Activated CD8-positive, alpha-beta memory T cell treated with anti-CD3 and anti-CD28 coated beads for 1 hour (primary cell): ENCODE data around the gene MYH16.
A peak's percentile ranks its signal among the peaks of the same experiment; 100 is the strongest.
"Not testable (repeated sequence)": the region's sequence is repeated elsewhere in the genome, so short reads cannot be mapped to it uniquely, and the experiment has no call there.

Source experiments
- DNase-seq, 2 donors: peaks; one replicate each; pipeline ENCODE4 v3.0.0-alpha.2; 2020; ENCODE audit warnings: low read depth in 1 of 2; ENCODE audit errors: extremely low read depth in 1 of 2

Gene MYH16

DNA sequence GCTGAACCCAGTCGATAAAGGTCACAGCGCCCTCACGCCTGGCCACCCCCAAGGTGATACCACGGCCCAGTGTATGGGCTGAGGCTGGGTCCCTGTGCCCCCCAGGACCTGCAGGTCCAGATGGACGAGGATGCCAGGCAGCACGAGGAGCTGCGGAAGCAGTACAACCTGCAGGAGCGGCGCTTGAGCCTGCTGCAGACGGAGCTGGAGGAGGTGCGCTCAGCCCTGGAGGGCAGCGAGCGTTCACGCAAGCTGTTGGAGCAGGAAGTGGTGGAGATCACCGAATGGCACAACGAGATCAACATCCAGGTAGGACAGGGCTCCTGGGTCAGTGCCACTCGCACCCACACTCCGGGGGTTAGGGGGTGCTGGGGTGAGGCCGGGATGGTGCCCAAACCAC, 28.9 kb downstream of the MYH16 start:
- DNase-seq = no peak

DNA sequence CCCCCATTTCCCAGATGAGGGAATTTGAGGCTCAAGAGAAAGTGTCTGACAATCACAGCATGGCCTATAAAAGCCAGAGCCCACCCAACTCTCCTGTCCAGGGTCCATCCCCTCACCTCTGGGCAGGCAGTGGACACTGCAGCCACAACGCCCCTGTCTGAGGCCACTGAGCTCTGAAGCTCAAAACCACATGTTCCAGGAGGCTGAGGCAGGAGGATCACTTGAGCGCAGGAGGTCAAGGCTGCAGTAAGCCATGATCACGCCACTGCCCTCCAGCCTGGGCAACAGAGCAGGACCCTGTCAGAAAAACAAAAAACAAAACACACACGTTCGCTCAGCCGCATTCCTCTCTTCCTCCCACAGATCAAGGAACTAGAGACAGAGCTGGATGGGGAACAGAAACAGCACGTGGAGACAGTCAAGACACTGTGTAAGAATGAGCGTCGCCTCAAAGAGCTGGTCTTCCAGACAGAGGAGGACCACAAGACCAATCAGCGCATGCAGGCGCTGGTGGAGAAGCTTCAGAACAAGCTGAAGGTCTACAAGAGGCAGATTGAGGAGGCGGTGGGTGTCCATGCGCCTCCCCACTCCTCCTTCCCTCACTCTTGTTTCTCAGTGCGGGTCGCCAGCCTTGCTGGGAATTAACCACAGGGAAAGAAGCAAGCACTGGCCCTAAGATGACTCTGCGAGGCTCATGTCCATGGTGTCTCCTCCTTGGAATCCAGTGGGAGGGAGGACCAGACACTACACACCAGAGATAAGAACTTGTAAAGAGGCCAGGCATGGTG, 33.0 kb downstream of the MYH16 start:
- DNase-seq = no peak

DNA sequence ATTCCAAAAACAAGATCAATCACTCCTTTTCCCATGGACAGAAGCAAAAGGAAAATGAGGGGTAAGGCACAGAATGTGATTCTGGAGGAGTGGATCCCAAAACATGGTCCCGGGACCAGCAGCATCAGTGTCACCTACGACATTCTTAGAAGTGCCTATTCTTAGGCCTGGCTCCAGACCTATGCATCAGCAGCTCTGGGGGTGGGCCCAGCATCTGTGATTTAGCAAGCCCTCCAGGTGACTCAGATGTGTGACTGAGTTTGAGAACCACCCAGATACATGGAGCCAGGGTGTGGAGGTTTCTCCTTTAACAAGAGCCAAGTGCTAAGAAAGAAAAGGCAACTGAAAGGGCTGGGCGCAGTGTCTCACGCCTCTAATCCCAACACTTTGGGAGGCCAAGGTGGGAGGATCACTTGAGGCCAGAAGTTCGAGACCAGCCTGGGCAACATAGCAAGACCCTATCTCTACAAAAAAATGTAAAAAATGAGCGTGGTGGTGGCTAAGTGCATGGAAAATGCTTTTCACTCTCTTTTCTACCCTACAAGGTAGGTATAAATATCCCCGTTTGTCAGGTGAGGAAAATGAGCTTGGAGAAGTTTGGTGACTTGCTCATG, 35.9 kb downstream of the MYH16 start:
- DNase-seq = no peak

DNA sequence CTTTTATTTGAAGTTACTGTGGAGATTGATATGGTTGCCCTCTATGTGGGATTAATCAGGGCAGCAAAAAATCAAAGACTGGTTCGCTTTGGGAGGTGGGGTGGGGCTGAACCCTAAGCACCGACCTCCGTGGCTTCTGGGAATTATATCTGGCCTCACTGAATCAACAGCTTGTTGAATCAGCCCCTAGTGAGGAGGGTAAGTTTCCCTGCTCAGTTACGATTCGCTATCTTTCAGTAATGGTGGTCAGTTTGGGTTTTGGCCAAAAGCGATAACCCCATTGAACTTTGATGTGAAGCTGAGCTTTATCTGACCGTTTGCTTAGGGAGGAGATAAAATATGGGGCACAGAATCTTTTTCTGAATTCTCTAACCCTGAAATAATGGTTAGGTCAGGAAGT, 36.5 kb downstream of the MYH16 start:
- no peak for DNase-seq

DNA sequence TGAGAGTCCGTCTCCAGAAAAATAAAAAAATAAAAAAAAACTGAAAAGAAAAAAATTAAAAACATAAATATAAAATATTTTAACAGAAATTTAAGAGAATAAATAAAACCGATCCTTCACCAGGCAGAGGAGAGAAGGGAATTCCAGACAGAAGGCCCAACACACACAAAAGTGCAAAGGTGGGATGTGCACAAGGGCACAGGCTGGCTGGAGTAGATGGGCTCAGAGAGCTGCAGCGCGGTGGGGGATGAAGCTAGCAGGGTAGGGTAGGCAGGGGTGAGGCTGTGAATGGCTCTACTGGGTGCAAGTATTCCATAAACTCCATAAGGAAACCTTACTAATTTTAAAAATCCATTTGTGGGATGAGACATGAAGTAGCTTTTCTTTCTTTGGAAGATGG, 37.4 kb downstream of the MYH16 start:
- no peak for DNase-seq

DNA sequence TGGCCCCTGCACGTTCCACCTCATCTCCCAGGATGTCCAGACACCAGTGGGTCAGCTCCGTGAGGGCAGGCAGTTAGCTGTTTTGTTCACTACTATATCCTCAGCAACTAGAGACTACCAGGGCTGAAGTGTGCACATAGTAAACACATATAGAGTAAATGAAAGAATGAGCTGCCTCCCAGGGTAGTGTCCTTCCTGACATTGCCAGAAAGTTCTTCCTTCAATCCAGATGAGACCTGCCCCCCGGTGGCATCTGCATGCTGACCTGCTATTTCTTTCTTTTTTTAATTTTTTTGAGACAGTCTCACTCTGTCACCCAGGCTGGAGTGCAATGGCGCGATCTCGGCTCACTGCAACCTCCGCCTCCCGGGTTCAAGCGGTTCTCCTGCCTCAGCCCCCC, 39.1 kb downstream of the MYH16 start:
- DNase-seq = no peak

DNA sequence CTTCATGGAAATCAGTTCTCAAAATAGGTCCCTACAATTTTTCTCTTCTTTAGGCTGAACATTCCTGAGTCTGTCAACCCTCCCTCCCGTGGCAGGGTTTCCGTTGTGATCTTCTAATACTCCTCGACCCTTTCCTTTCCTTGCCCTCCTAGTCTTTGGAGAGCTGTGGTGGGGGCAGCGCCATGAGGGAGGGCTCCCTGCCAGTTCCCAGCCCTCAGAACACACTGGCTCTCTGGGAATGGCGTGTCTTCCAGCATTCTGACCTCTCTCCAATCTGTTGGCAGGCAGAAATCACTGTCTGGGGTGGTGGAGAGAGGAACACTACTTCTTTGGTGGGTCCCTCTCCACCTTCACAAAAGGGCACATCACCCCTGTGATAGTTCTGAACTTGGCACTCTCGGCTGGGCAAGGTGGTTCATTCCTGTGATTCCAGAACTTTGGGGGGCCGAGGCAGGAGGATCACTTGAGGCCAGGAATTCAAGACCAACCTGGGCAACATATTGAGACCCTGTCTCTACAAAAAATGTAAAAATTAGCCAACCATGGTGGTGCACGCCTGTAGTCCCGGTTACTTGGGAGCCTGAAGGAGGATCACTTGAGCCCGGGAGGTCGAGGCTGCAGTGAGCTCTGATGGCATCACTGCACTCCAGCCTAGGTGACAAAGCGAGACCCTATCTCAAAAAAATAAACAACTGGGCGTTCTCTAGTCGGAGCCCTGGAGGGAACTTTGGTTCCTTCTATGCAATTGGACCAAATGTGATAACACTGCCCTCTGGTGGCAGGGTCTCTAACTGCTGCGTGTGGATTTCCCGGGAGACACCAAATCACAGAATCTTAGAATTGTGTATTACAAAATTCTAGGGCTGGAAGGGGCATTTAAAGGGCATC, 39.9 kb downstream of the MYH16 start:
- peak; percentile 27 to 62 for DNase-seq

DNA sequence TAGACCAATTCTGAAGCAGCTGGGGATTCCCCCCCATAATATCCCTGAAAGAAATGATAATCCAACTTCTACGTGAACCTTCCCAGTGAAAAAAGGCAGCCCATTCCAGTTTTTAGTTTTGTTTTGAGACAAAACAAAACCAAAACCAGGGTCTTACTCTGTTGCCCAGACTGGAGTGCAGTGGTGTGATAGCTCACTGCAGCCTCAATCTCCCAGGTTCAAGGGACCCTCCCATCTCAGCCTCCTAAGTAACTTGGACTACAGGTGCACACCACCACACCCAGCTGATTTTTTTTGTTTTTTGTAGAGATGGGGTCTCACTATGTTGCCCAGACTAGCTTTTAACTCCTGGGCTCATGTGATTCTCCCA, 40.5 kb downstream of the MYH16 start:
- DNase-seq = no peak

DNA sequence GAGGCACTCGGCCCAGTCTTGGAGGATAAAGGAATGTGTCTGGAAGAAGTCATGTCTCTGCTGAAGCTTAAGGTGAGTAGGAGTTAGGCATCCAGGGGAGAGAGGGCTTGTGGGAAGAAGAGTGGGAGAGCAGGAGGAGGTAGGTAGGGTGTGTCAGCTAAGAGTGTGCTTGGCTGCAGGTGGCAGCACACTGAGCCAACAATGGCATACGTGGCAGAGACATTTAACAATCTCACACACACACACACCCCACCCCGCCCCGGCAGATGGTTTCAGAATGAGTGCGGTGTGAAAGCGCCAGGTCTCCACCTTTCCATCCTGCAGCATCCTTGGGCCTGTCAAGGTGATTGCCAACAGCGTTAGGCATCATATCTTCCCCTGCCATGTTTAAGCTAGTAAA, 41.9 kb downstream of the MYH16 start:
- DNase-seq = no peak

DNA sequence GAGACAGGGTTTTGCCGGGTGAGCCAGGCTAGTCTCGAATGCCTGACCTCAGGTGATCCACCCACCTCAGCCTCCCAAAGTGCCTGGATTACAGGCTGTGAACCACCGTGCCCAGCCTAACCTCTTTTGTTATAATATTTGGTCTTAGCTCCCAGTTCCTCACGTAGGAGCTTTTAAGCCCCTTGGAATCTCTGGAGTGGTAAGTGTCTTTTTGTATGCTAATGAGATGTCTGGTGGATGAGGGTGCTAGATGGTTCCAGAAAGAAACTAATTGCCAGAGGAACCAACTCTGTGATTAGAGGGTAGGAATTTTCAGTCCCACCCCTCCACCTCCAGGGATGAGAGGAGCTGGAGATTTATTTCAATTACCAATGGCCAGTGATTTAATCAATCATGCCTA, 47.7 kb downstream of the MYH16 start:
- no peak for DNase-seq

DNA sequence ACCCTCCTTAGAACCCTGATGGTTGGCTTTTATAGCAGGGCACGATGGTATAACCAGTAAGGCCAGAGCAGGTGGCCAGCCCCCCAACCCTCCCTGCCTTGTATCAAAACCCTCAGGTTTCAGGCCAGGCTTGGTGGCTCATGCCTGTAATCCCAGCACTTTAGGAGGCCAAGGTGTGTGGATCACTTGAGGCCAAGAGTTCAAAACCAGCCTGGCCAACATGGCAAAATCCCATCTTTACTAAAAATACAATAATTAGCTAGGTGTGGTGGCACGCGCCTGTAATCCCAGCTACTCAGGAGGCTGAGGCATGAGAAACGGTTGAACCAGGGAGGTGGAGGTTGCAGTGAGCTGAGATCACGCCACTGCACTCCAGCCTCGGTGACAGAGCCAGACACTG, 50.0 kb downstream of the MYH16 start:
- DNase-seq = not testable (repeated sequence)

DNA sequence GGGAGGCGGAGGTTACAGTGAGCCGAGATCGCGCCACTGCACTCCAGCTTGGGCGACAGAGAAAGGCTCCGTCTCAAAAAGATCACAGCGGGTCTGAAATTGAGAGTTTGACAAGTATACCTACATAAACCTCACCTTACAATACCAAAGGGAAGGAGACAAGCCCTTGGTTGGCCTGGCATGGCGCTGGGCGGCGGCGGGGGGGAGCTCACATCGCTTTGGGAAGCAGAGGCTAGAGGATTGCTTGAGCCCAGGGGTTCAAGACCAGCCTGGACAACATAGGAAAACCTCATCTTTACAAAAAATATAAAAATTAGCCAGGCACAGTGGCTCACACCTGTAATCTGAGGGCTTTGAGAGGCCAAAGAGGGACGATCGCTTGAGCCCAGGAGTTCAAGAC, 51.9 kb downstream of the MYH16 start:
- DNase-seq = no peak

DNA sequence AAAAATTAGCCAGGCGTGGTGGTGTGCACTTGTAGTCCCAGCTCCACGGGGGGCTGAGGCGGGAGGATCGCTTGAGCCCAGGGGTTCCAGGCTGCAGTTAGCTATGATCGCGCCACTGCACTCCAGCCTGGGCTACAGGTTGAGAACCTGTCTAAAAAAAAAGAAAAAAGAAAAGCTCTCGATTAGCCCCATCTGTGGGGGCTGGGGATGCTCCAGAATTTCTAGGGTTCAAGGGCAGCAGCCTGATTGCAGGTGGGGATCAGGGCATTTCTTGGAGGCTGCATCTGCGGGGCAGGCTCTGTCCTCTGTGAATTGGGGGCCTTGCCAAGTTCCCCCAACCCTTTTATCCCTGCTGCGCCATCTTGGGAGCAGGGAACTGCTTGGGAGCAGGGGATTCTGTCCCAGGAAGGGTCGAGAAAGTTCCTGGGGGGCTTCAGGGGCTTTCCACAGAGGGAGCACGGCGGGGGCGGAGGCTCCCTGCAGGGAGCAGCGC, 52.4 kb downstream of the MYH16 start:
- no peak for DNase-seq

DNA sequence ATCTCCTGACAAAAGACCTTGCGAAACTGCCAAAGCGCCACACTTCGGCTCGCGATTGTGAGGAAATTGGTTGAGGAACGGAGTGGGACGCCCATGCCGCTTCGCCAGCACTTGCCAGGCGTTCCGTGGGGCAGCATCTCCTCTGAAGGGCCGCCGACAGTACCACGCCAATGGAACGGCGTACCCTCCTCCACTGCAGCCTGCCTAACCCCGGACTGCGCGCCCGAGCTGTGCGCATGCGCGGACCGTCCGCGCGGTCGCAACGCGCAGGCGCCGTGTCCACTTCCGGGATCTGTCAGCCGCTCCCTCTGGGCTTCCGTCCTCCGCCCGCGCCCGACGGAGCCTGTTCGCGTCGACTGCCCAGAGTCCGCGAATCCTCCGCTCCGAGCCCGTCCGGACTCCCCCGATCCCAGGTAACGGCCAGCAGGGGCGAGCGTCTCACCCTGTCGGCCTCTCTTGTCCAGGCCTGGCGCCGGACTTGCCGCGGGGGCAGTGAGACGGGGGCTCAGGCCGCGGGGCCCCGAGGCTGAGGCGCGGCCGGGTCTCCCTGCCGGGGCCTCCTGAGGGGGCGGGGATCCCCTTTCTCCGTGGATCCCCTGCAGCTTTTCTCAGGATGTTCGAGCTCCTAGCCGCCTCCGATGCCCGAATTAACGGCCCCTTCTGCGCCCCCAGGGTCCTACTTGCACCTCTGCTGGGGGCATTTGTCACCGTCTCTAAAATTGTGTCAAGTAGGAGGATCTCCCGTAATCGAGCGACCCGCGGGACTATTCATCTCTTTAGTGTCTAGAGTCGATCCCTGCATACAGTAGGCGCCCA, 53.2 kb downstream of the MYH16 start, which contains the start of gene ARPC1A:
Gene ARPC1A, plus strand, starts transcription at position 307 of the 816 bp plus-strand sequence. CDS start 7,456 bp downstream, outside the sequence.
- peak; percentile 63 to 87 for DNase-seq

DNA sequence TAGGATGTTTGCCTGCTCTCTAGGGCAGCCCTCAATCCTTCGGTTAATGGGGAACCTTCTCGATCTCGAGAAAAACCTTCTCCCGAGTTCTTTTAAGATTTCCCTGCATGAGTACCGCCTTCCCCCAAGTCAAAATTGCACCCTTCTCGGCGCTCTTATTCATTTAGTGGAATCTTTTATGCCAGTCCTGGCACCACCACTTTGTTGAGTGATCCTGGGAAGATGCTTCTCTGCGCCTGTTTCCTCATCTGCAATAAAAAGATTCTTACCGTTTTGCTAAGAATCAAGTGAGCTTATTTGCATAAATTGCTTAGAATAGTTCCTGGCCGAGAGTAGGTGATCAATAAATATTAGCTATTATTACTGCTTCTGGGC, 53.8 kb downstream of the MYH16 start:
- no peak for DNase-seq

DNA sequence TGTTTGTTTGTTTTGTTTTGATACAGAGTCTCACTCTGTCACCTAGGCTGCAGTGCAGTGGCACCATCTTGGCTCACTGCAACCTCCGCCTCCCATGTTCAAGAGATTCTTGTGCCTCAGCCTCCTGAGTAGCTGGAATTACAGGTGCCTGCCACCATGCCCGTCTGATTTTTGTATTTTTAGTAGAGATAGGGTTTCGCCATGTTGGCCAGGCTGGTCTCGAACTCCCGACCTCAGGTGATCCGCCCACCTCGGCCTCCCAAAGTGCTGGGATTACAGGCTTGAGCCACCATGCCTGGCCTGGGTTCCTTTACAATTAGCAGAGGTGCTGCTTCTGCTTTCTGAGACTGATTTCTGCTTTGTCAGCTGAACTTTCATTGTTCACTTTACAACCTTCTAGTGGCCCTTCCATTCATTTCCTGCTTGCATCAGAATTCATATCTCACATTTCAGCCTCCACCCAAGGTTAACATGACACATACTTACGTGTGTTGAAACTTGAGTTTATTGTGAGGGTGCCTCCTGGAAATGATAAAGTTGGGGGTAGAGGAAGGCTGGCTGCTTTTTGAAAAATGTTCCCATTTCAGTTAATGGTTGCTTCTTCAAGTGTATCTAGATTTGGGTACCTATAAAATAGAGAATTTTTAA, 57.8 kb downstream of the MYH16 start:
- not testable (repeated sequence) for DNase-seq

DNA sequence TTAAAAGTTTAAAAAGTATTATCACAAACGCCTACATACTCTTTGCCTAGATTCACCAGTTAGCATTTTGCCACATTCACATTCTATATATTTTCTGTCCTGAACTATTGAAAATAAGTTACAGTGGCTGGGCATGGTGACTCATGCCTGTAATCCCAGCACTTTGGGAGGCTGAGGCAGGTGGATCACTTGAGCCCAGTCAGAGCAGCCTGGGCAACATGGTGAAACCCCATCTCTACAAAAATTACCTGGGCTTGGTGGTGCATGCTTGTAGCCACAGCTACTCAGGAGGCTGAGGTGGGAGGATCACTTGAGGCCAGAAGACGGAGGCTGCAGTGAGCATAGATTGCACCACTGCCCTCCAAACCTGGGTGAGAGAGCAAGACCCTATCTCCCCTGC, 58.4 kb downstream of the MYH16 start:
- no peak for DNase-seq

DNA sequence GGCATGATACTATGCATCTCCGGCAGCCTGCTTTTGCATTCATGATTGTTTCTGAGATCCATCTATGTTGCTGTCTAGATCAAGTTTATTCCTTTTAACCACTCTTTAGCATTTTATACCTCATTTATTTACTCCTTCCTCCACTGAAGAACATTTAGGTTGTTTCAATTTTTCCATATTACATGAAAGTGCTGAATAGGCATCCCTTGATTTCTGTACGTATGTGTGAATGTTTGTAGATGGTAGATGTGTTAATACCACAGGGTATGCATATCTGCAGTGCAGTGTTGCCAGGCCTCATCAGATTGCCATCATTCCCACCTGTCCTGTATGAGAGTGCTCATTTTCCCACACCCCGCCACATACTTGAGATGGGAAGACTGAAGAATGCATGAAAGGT, 67.0 kb downstream of the MYH16 start:
- DNase-seq = no peak

DNA sequence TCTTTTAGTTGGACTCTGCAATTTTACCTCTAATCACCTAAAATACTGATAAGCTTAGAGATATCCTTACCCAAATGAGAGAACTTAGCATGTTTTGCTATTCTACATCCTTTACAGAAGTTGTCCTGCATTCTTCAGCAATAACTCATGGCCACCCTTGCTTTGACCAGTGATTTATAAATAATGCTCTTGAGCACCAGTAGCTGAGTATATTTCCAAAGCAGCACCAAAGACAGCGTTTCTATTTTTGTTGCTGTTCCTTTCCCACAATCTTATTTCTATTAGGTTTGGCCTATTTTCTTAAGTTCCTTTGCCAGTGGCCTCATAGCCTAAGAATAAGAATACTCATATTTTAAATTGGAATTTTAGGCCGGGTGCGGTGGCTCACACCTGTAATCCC, 68.0 kb downstream of the MYH16 start:
- DNase-seq = no peak

DNA sequence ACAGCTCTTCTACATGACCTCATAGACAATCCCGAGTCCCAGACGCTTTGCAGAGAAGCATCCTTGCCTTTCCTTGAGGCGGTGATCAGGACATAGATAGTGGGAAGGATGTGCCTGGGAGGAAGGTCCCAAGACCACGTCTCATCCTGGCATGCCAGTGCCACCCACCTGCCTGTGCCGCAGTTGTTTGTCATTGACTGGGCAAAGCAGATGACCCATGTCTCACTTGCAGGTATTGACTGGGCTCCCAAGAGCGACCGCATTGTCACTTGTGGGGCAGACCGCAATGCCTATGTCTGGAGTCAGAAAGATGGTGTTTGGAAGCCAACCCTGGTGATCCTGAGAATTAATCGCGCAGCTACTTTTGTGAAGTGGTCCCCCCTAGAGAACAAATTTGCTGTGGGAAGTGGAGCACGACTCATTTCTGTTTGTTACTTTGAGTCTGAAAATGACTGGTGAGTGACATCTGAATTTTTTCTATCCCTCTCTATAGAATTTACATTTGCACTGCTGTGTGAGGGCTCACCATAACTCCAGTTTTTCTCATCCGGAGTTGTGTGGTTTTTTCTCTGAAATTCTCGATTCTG, 71.5 kb downstream of the MYH16 start:
- no peak for DNase-seq
